Measurements from ENCODE around the gene CACNA1A. TPM values are rescaled to one million over a fixed set of nuclear protein-coding genes. Genes with fewer than 3 reads are reported as not detected.

Gene CACNA1A
- total RNA-seq, 1 donor from 2014 or later, result under 0.01 TPM

- Histone ChIP-seq H3K27me3 (ENCODE audit: control insufficient read depth, insufficient read depth, low read length) (no peaks in the 10 kb centered on the region), H3K4me3 (ENCODE audit: low read depth, low read length) (no peak overlapping the region), H3K36me3 (ENCODE audit: control insufficient read depth, insufficient read depth, low read length) (no peaks in the 10 kb centered on the region)
- no peak for FAIRE-seq
- no peak for TF ChIP-seq CTCF (IDR thresholded peaks at IDR 0.05; ENCODE audit: insufficient read depth, low read length, severe bottlenecking)
- no peak for DNase-seq (ENCODE audit: low read depth)
Observed at GRCh38 chr19:13284929-13285928, 221.1 kb downstream of the CACNA1A start.

- no peaks in the 10 kb centered on the region for H3K27me3 ChIP-seq (ENCODE audit: control insufficient read depth, insufficient read depth, low read length)
Observed at GRCh38 chr19:13283871-13284270, 222.4 kb downstream of the CACNA1A start.

GRCh38 chr19:13282486-13283065 lies 223.7 kb downstream of the CACNA1A start:
- TF ChIP-seq CTCF (IDR thresholded peaks at IDR 0.05; ENCODE audit: insufficient read depth, low read length, severe bottlenecking), result no peak
- H3K27me3 ChIP-seq (ENCODE audit: control insufficient read depth, insufficient read depth, low read length), result no peaks in the 10 kb centered on the region
- FAIRE-seq (no peak), DNase-seq (ENCODE audit: low read depth) (no peak)
- no peaks in the 10 kb centered on the region for H3K36me3 ChIP-seq (ENCODE audit: control insufficient read depth, insufficient read depth, low read length)
- H3K4me3 ChIP-seq (ENCODE audit: low read depth, low read length), result no peak overlapping the region

More at GRCh38 chr19:13283871-13284270, 222.4 kb downstream of the CACNA1A start:
- Histone ChIP-seq H3K4me3 (ENCODE audit: low read depth, low read length) (no peak overlapping the region), H3K36me3 (ENCODE audit: control insufficient read depth, insufficient read depth, low read length) (no peaks in the 10 kb centered on the region)
- no peak for FAIRE-seq
- TF ChIP-seq CTCF (IDR thresholded peaks at IDR 0.05; ENCODE audit: insufficient read depth, low read length, severe bottlenecking), result no peak
- DNase-seq (ENCODE audit: low read depth), result no peak

- Histone ChIP-seq H3K27me3 (ENCODE audit: control insufficient read depth, insufficient read depth, low read length) (no peaks in the 10 kb centered on the region), H3K36me3 (ENCODE audit: control insufficient read depth, insufficient read depth, low read length) (no peaks in the 10 kb centered on the region), H3K4me3 (ENCODE audit: low read depth, low read length) (no peak overlapping the region)
- DNase-seq (ENCODE audit: low read depth) (no peak), FAIRE-seq (no peak)
- no peak for TF ChIP-seq CTCF (IDR thresholded peaks at IDR 0.05; ENCODE audit: insufficient read depth, low read length, severe bottlenecking)
Observed at GRCh38 chr19:13281567-13282291, 224.6 kb downstream of the CACNA1A start.

GRCh38 chr19:13277104-13277809 lies 229.0 kb downstream of the CACNA1A start:
- peak; percentile 66 for DNase-seq (ENCODE audit: low read depth)

More at GRCh38 chr19:13277104-13277809, 229.0 kb downstream of the CACNA1A start:
- no peaks in the 10 kb centered on the region for H3K36me3 ChIP-seq (ENCODE audit: control insufficient read depth, insufficient read depth, low read length)
- peak; percentile 81 for FAIRE-seq
- peak; percentile 49 for TF ChIP-seq CTCF (IDR thresholded peaks at IDR 0.05; ENCODE audit: insufficient read depth, low read length, severe bottlenecking)
- no peak overlapping the region for H3K4me3 ChIP-seq (ENCODE audit: low read depth, low read length)
- H3K27me3 ChIP-seq (ENCODE audit: control insufficient read depth, insufficient read depth, low read length), result no peaks in the 10 kb centered on the region

All from bronchial epithelial cell (primary cell).